Body of pancreas (tissue), 4 donors: Measurements from ENCODE around the gene ABCC8. TPM values are rescaled to one million over a fixed set of nuclear protein-coding genes. Genes with fewer than 3 reads are reported as not detected.
A peak's percentile ranks its signal among the peaks of the same experiment; 100 is the strongest.

Experiments
- ATAC-seq: fragments of 150-250 bp; one replicate; pipeline ENCODE4 v1.9.1; 2016
- DNase-seq, 4 donors: peaks; one replicate each; pipeline ENCODE4 v3.0.0-alpha.2; 2019
- H3K27ac ChIP-seq, 4 donors: fragments of 200-600 bp; sonication (generic); 1 replicate in 3 of 4; 2 replicates in 1 of 4; pipeline versions ENCODE4 v1.5.1 to v1.6.1; 2016 to 2019; ENCODE audit warnings: mild to moderate bottlenecking in 1 of 4, mixed read lengths in 1 of 4, moderate library complexity in 1 of 4
- H3K27me3 ChIP-seq, 2 donors: fragments of 200-600 bp; sonication (generic); one replicate each; pipeline ENCODE4 v1.6.0; 2016; ENCODE audit warnings: mild to moderate bottlenecking in 1 of 2
- H3K36me3 ChIP-seq, 2 donors: fragments of 200-600 bp; sonication (generic); replicated peaks in 1 of 2; 2 replicates each; pipeline ENCODE4 v1.5.1; 2016; ENCODE audit warnings: low read depth in 2 of 2; ENCODE audit not compliant: insufficient read depth in 1 of 2
- H3K4me1 ChIP-seq: fragments of 200-600 bp; sonication (generic); one replicate; pipeline ENCODE4 v1.6.0; 2016
- H3K4me3 ChIP-seq, 2 donors: fragments of 200-600 bp; sonication (generic); 1 replicate in 1 of 2; 2 replicates in 1 of 2; pipeline ENCODE4 v1.5.1; 2016 to 2019
- H3K9me3 ChIP-seq, 3 donors: fragments of 200-600 bp; sonication (generic); 1 replicate in 2 of 3; 2 replicates in 1 of 3; pipeline ENCODE4 v1.5.1; 2016
- CTCF ChIP-seq, 7 experiments: fragments of 450-650 bp in 4 of 7; fragments of 200-600 bp in 3 of 7; sonication (generic) in 3 of 7; IDR thresholded peaks; one replicate each; pipeline ENCODE4 v1.5.1; 2016 to 2019; ENCODE audit warnings: antibody characterized with exemption in 7 of 7
- POLR2A ChIP-seq, 3 donors: fragments of 450-650 bp; IDR thresholded peaks; one replicate each; pipeline ENCODE4 v1.6.1; 2016; ENCODE audit warnings: antibody characterized with exemption in 3 of 3, mild to moderate bottlenecking in 2 of 3
- WGBS, 2 donors: methylation state at CpG; one replicate each; pipeline ENCODE4 v1.1.5; 2017; 5-methylcytosine and 5-hydroxymethylcytosine counted together
- intact Hi-C: fragments of 100-400 bp; cut with DNase I; formaldehyde crosslinking; loops from one replicate; pipeline ENCODE4 v1.15.1; 2023
- total RNA-seq, 2 donors: library from RNA; depleted of rRNA; stranded (reverse); fragments of >200 nt; gene quantifications; one replicate each; pipeline ENCODE4 v1.1.0, GENCODE V29; 2016

ABCC8 gene
- total RNA-seq, 2 donors from 2014 or later: 42.5 to 87.0 TPM

GRCh38 chr11:17386331-17387084, 90.1 kb downstream of the ABCC8 start:
- DNase-seq: peak; percentile 72 to 83 (median 76)
- Histone ChIP-seq H3K4me1 (peaks cover 30% of the 10 kb centered on the region), H3K4me3 (no peak overlapping the region), H3K9me3 (no peaks in the 10 kb centered on the region), H3K27me3 (no peaks in the 10 kb centered on the region), H3K27ac (peak overlapping the region in 3 of 4 donors; percentile 14 to 52 (median 36)), H3K36me3 (no peaks in the 10 kb centered on the region)
- 57 to 69% methylated on average over 8 to 23 of the region's 23 CpGs for WGBS, 2 donors
- ATAC-seq: peak; percentile 39
- intact Hi-C loops: no loop called here
- TF ChIP-seq POLR2A (IDR thresholded peaks at IDR 0.05): no peak
- TF ChIP-seq CTCF (IDR thresholded peaks at IDR 0.05): peak; percentile 44 to 84 (median 78)

GRCh38 chr11:17385926-17386325, 90.7 kb downstream of the ABCC8 start:
- Histone ChIP-seq H3K27me3 (no peaks in the 10 kb centered on the region), H3K4me3 (no peak overlapping the region), H3K4me1 (peaks cover 30% of the 10 kb centered on the region), H3K27ac (peak overlapping the region in 2 of 4 donors; percentile 14 to 52), H3K36me3 (no peaks in the 10 kb centered on the region), H3K9me3 (no peaks in the 10 kb centered on the region)
- TF ChIP-seq POLR2A (IDR thresholded peaks at IDR 0.05) (no peak), CTCF (IDR thresholded peaks at IDR 0.05) (no peak)
- ATAC-seq (no peak), DNase-seq (no peak)
- 54 to 60% methylated on average over 1 to 6 of the region's 6 CpGs for WGBS, 2 donors
- intact Hi-C loops: no loop called here

- H3K27ac ChIP-seq: no peak overlapping the region
- no peak for TF ChIP-seq POLR2A (IDR thresholded peaks at IDR 0.05)
Observed at GRCh38 chr11:17385492-17385891, 91.2 kb downstream of the ABCC8 start.

GRCh38 chr11:17384002-17384511, 92.6 kb downstream of the ABCC8 start:
- Histone ChIP-seq H3K4me1 (peaks cover 22% of the 10 kb centered on the region), H3K9me3 (no peaks in the 10 kb centered on the region), H3K27me3 (no peaks in the 10 kb centered on the region), H3K27ac (no peak overlapping the region), H3K4me3 (no peak overlapping the region), H3K36me3 (no peaks in the 10 kb centered on the region)
- ATAC-seq: peak; percentile 60
- intact Hi-C loops: loop anchor here (5.0 kb wide), 1 partner anchor 118 kb away; no protein-coding TSS in a partner anchor
- TF ChIP-seq CTCF (IDR thresholded peaks at IDR 0.05) (peak; percentile 83 to 93 (median 91)), POLR2A (IDR thresholded peaks at IDR 0.05) (no peak)
- peak; percentile 78 to 87 (median 84) for DNase-seq
- WGBS, 2 donors: 39 to 42% methylated on average over 6 of the region's 6 CpGs

More at GRCh38 chr11:17385492-17385891, 91.2 kb downstream of the ABCC8 start:
- peaks cover 30% of the 10 kb centered on the region for H3K4me1 ChIP-seq
- no peak overlapping the region for H3K4me3 ChIP-seq
- no peaks in the 10 kb centered on the region for H3K36me3 ChIP-seq
- no peak for ATAC-seq
- no peaks in the 10 kb centered on the region for H3K27me3 ChIP-seq
- WGBS, 2 donors: 67 to 87% methylated on average over 5 of the region's 5 CpGs
- intact Hi-C loops: no loop called here
- DNase-seq: no peak
- no peaks in the 10 kb centered on the region for H3K9me3 ChIP-seq

GRCh38 chr11:17383461-17383860, 93.2 kb downstream of the ABCC8 start:
- TF ChIP-seq CTCF (IDR thresholded peaks at IDR 0.05): no peak
- TF ChIP-seq POLR2A (IDR thresholded peaks at IDR 0.05): no peak
- H3K4me1 ChIP-seq: peaks cover 19% of the 10 kb centered on the region
- no peaks in the 10 kb centered on the region for H3K9me3 ChIP-seq
- 80 to 100% methylated on average over 1 of the region's 1 CpG for WGBS, 2 donors
- ATAC-seq (no peak), DNase-seq (no peak)
- H3K36me3 ChIP-seq: no peaks in the 10 kb centered on the region
- no peak overlapping the region for H3K4me3 ChIP-seq
- H3K27me3 ChIP-seq: no peaks in the 10 kb centered on the region
- intact Hi-C loops: loop anchor here (5.0 kb wide), 1 partner anchor 119 kb away; no protein-coding TSS in a partner anchor
- no peak overlapping the region for H3K27ac ChIP-seq
